Activated CD8-positive, alpha-beta memory T cell treated with anti-CD3 and anti-CD28 coated beads for 36 hours (primary cell): ENCODE measurements around the gene VN1R5. TPM values are rescaled to one million over a fixed set of nuclear protein-coding genes. Genes with fewer than 3 reads are reported as not detected.

Experiments
- CTCF ChIA-PET: fragments of 350-600 bp; sonication (Branson Sonifier 250); formaldehyde crosslinking; loops from one replicate; lab custom pipeline; 2021; ENCODE audit warnings: antibody characterized with exemption; lab: Charles Lee
- POLR2A ChIA-PET: fragments of 350-600 bp; sonication (Branson Sonifier 250); formaldehyde crosslinking; loops from one replicate; lab custom pipeline; 2021; ENCODE audit warnings: antibody characterized with exemption; lab: Charles Lee
- total RNA-seq, 2 experiments: library from RNA; stranded (reverse); gene quantifications; one replicate each; pipeline ENCODE4 v1.2.3, GENCODE V29; 2021

The VN1R5 gene
- total RNA-seq, 2 experiments from 2014 or later = not detected

DNA sequence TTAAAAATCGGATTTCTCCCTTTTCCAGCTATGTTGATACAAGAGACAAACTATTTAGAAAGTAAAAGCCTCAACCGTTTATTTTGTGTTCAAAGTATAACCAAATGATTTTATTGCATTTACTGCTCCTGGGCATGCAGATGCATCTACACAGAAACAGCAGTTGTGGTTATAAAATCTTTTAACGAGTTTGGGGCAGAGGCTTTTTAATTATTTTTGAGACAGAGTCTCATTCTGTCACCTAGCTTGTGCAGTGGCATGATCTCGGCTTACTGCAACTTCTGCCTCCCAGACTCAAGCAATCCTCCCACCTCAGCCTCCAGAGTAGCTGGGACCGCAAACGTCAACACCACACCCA, 42.2 kb downstream of the VN1R5 start:
- ChIA-PET CTCF (no interaction called here), POLR2A (no interaction called here)

DNA sequence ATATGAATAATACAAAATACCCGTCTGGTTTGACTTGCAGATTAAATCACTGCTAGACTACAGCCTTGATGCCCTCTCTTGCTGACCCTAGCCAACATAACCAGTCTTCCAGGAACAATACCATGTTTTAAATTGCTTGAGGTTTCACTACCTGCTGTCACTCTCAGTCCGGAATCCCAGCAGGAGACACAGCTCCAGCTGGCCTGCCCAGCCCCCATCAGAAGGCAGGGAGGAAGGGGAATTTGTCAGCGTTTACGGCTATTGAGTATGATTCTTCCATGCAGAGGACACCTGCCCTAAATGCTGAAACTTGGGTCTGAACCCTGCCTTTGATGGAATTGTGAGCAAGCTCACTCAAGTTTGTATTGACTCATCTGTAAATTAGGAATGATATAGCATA, 42.8 kb downstream of the VN1R5 start:
- CTCF ChIA-PET = no interaction called here
- POLR2A ChIA-PET = no interaction called here

DNA sequence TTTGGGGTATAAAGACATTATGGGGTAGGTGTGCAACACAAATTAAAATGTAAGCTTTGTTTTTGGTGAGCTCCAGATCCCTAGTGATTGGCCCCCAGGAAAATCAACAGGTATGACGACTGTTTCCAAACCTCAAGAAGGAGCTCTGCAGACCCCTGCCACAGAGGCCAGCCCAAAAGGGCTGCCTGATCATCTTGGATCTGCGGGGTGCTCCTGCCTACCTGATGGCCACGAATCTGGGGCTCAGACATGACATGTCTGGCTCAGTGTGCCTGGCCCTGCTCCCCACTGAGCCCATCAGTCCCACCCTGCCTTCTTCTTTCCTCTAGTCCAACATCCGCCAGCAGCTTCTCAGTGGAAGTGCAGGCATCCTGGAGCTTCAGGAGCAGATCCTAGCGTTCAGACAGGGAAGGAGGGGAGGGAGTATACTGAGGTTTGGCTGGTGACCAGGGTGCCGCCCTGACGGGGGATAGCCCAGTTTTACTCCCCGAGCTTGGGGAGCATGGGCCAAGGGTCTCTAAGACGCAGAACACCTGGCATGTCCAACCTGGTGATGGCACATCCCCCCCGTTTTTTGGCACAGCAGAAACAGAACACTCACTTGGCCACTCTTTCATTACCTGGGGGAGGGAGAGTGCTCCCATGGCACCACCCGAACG, 44.0 kb downstream of the VN1R5 start:
- POLR2A ChIA-PET = no interaction called here
- CTCF ChIA-PET = no interaction called here

DNA sequence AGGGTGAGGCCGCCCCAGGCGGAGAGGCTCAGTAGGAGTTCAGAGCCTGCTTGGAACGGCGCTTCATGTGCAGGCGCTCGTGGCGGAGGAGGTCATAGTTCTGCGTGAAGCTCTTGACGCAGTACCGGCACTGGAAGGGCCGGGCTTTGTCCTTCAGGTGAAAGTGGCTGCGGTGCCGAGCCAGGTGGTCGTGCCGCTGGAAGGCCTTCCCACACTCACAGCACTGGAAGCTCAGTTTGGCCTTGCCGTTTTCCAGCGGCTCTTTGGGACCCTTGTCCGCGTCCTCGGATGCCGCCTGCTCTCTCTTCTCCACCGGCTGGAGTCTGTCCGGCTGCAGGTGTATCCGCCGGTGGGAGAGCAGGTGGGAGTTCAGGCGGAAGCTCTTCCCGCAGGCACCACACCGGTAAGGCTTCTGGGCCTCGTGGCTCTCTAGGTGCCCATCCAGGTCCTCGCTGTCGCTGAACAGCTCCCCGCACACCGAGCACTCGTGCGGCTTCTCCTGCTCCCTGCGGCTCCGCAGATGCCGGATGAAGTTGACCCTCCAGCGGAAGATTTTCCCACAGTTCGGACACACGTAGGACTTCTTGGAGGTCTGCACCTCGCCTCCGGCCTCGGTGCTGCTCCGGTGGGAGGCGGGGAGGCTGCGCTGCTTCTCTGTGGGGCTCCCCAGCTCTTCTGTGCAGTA, 44.8 kb downstream of the VN1R5 start:
- POLR2A ChIA-PET = interaction anchor here (0.6 kb wide), 1 partner anchor 73 kb away, joined by 6 read pairs; no protein-coding TSS in a partner anchor
- CTCF ChIA-PET = no interaction called here

DNA sequence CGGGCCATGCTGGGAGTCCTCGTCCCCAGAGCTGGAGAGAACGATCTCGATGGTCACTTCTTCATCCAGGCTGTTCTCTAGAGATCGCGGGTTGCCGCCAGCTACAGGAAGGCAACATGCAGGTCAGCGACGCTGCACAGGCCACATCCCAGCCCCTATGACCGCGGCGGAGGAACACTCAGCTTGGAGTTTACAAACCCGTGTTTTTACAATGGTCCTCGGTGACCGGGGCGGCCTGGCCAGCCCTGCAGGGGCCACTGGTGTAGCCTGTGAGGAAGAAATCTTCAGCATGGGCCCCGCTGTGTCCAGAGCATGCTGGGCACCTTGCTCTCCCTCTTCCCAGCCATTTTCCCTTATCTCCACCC, 45.3 kb downstream of the VN1R5 start:
- ChIA-PET POLR2A (no interaction called here), CTCF (no interaction called here)

DNA sequence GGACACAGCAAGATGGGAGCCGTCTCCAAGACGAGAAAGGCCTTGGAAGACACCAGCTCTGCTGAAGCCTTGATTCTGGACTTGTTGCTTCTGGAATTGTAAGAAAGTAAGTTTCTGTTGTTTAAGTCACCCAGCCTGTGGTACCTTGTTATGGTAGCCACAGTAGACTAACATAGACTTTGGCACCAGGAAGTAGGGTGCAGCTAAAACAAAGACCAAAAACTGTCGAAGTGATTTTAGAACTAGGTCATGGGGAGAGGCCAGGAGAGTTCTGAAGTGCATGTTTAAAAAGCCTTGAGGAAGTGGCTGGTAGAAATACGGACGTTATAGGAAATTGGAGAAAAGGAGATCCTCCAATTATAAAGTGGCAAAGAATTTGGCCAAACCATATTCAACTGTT, 47.3 kb downstream of the VN1R5 start:
- POLR2A ChIA-PET = no interaction called here
- CTCF ChIA-PET = no interaction called here

DNA sequence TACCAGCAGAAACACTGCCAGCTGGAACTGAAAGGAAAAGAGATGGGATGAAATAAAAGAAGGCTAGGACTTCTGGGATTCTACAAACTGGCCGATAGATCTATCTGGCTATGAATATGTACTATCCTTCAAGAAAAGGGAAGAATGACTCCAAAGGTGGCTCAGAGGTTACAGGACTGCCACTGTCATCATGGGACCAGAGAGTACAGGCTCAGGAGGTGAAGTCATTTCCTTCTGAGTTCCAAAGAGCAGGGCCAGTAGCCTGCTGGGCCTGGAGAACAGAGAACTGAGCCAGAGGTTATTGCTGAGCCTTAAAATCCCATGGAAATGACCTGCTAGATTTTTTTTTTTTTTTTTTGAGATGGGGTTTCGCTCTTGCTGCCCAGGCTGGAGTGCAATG, 48.2 kb downstream of the VN1R5 start:
- POLR2A ChIA-PET = no interaction called here

More for the DNA sequence above, 48.2 kb downstream of the VN1R5 start:
- CTCF ChIA-PET = no interaction called here

Other genes with a start within 250 kb of the VN1R5 start
- under 1 TPM; 0.38 to 0.63 TPM for gene ZNF695, start 248.0 kb upstream of the VN1R5 start, total RNA-seq
- 1 to 10 TPM; 3.6 to 4.1 TPM for gene ZNF670, start 177.3 kb upstream of the VN1R5 start, total RNA-seq
- gene ZNF669, start 151.7 kb upstream of the VN1R5 start, total RNA-seq = 1 to 10 TPM; 7.2 to 8.7 TPM
- 10 to 100 TPM; 19.4 to 21.9 TPM for gene ZNF124, start 84.1 kb upstream of the VN1R5 start, total RNA-seq
- gene ZNF496, start 75.8 kb downstream of the VN1R5 start, total RNA-seq = 10 to 100 TPM; 20.3 to 23.1 TPM
- gene NLRP3, start 160.1 kb downstream of the VN1R5 start, total RNA-seq = 1 to 10 TPM; 2.9 to 3.9 TPM
- not detected for gene OR2B11, start 202.0 kb downstream of the VN1R5 start, total RNA-seq